T-helper 2 cell treated with Interferon-gamma antibody and Interleukin-4, amounts not matched to agents 5 μg/mL and 100 μg/mL, for 36 hours (primary cell): ENCODE results near the gene COL5A1.

Source experiments
- DNase-seq: peaks from one replicate; pipeline ENCODE4 v3.0.0; 2021; ENCODE audit warnings: low spot score
- H3K27ac Mint-ChIP-seq: one replicate; pipeline ENCODE4 v1.8.0; 2021; ENCODE audit warnings: mild to moderate bottlenecking, mixed read lengths
- H3K27me3 Mint-ChIP-seq: one replicate; pipeline ENCODE4 v1.8.0; 2021; ENCODE audit warnings: low read depth, mixed read lengths
- H3K36me3 Mint-ChIP-seq: one replicate; pipeline ENCODE4 v1.8.0; 2021; ENCODE audit warnings: low read depth, mixed read lengths
- H3K4me1 Mint-ChIP-seq: one replicate; pipeline ENCODE4 v1.8.0; 2021; ENCODE audit warnings: low read depth, mixed read lengths
- H3K4me3 Mint-ChIP-seq: one replicate; pipeline ENCODE4 v1.8.0; 2022; ENCODE audit warnings: mild to moderate bottlenecking, moderate library complexity, mixed read lengths
- H3K9me3 Mint-ChIP-seq: one replicate; pipeline ENCODE4 v1.8.0; 2021; ENCODE audit warnings: mixed read lengths

Gene COL5A1

GRCh38 chr9:134739660-134739968 lies 98.0 kb downstream of the COL5A1 start:
- Mint-ChIP-seq H3K36me3 (no peaks in the 10 kb centered on the region), H3K4me3 (no peak overlapping the region), H3K9me3 (no peaks in the 10 kb centered on the region), H3K27ac (no peak overlapping the region), H3K27me3 (no peaks in the 10 kb centered on the region), H3K4me1 (no peaks in the 10 kb centered on the region)
- no peak for DNase-seq

GRCh38 chr9:134740071-134740470 lies 98.5 kb downstream of the COL5A1 start:
- no peak overlapping the region for H3K27ac Mint-ChIP-seq
- no peak overlapping the region for H3K4me3 Mint-ChIP-seq
- H3K4me1 Mint-ChIP-seq: no peaks in the 10 kb centered on the region
- H3K27me3 Mint-ChIP-seq: no peaks in the 10 kb centered on the region
- no peaks in the 10 kb centered on the region for H3K9me3 Mint-ChIP-seq
- no peaks in the 10 kb centered on the region for H3K36me3 Mint-ChIP-seq
- DNase-seq: no peak

- Mint-ChIP-seq H3K4me1 (no peaks in the 10 kb centered on the region), H3K4me3 (no peak overlapping the region), H3K27me3 (no peaks in the 10 kb centered on the region), H3K27ac (no peak overlapping the region), H3K36me3 (no peaks in the 10 kb centered on the region), H3K9me3 (peaks cover 5% of the 10 kb centered on the region)
- DNase-seq: no peak
Observed at GRCh38 chr9:134741846-134742245, 100.2 kb downstream of the COL5A1 start.

DNA sequence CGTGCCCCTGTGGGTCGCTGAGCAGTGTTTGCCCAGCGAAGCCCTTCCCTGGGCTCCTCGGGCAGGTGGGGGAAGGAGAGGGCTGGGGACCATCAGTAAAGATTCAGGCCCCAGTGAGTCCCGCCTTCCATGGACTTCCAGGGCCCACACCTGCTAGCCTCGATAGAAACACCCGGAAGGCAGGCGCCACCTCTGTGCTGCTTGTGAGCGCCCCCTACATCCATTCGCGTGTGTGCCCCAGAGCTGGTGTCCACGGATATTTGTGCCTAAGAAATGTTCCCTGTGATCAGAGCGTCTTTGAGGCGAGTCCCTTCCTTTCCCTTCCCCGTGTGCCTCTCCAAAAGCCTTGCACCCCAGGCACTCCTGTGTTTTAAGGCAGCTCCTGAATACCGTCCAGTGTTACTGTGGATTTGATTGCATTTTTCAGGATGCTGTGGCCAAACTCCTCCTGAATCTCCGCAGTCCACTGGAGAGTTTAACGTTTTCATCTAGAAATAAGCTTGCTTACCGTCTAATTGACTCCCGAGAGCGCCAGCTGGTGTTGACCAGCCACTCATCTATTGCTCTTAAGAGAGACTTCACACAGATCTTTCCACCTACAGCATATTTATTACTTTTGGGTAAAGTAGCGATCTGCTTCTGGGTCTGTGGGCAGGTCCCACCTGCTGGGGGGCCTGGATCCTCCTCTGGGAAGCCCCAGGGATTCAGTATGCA lies 101.4 kb downstream of the COL5A1 start:
- Mint-ChIP-seq H3K36me3 (no peaks in the 10 kb centered on the region), H3K9me3 (peaks cover 9% of the 10 kb centered on the region), H3K27ac (no peak overlapping the region), H3K4me3 (no peak overlapping the region), H3K4me1 (no peaks in the 10 kb centered on the region), H3K27me3 (no peaks in the 10 kb centered on the region)
- no peak for DNase-seq

- Mint-ChIP-seq H3K27me3 (no peaks in the 10 kb centered on the region), H3K36me3 (no peaks in the 10 kb centered on the region), H3K4me3 (no peak overlapping the region), H3K4me1 (no peaks in the 10 kb centered on the region), H3K27ac (no peak overlapping the region), H3K9me3 (peaks cover 16% of the 10 kb centered on the region)
- DNase-seq: no peak
Observed at GRCh38 chr9:134743853-134744252, 102.2 kb downstream of the COL5A1 start.

- H3K27ac Mint-ChIP-seq: no peak overlapping the region
- H3K4me1 Mint-ChIP-seq: no peaks in the 10 kb centered on the region
- peaks cover 16% of the 10 kb centered on the region for H3K9me3 Mint-ChIP-seq
- no peaks in the 10 kb centered on the region for H3K36me3 Mint-ChIP-seq
- no peak overlapping the region for H3K4me3 Mint-ChIP-seq
- H3K27me3 Mint-ChIP-seq: no peaks in the 10 kb centered on the region
- DNase-seq: no peak
Observed at GRCh38 chr9:134744385-134745295, 103.0 kb downstream of the COL5A1 start.

- H3K36me3 Mint-ChIP-seq: no peaks in the 10 kb centered on the region
- H3K4me1 Mint-ChIP-seq: no peaks in the 10 kb centered on the region
Observed at GRCh38 chr9:134747951-134748489, 106.4 kb downstream of the COL5A1 start.

GRCh38 chr9:134748591-134748990 lies 107.0 kb downstream of the COL5A1 start:
- Mint-ChIP-seq H3K27me3 (no peaks in the 10 kb centered on the region), H3K4me1 (no peaks in the 10 kb centered on the region), H3K9me3 (peaks cover 16% of the 10 kb centered on the region), H3K4me3 (no peak overlapping the region), H3K36me3 (no peaks in the 10 kb centered on the region), H3K27ac (no peak overlapping the region)
- DNase-seq: no peak

More at GRCh38 chr9:134747951-134748489, 106.4 kb downstream of the COL5A1 start:
- Mint-ChIP-seq H3K27me3 (no peaks in the 10 kb centered on the region), H3K9me3 (peaks cover 16% of the 10 kb centered on the region), H3K4me3 (no peak overlapping the region), H3K27ac (no peak overlapping the region)
- DNase-seq: no peak

DNA sequence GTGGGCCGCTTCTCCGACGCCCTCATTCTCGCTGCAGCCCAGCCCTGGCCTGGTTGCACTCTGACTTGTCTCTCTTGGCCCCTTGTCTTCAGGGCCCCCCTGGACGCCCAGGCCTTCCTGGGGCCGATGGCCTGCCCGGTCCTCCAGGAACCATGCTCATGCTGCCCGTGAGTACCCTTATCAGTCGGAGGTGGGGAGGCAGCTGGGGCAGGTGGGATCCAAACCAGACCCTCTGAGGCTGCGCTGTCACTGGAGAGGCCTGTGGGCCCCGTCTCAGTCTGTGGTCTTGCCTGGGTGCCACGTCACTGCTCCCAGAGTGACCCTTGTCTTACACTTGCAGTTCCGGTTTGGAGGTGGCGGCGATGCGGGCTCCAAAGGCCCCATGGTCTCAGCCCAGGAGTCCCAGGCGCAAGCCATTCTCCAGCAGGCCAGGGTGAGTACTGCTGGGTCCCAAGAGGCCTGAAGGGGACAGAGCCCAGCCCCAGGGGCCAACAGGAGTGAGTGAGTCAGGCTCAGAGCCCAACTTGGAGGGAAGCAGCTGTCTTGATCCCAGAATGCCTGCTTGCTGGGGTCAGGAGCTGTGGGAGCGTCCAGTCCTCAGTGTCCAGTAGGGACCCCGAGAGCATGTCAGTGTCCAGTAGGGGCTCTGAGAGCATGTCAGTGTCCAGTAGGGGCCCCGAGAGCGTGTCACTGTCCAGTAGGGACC lies 109.0 kb downstream of the COL5A1 start:
- H3K27me3 Mint-ChIP-seq: no peaks in the 10 kb centered on the region
- H3K27ac Mint-ChIP-seq: no peak overlapping the region
- no peaks in the 10 kb centered on the region for H3K4me1 Mint-ChIP-seq
- no peak for DNase-seq
- no peaks in the 10 kb centered on the region for H3K36me3 Mint-ChIP-seq
- peaks cover 15% of the 10 kb centered on the region for H3K9me3 Mint-ChIP-seq
- H3K4me3 Mint-ChIP-seq: no peak overlapping the region

DNA sequence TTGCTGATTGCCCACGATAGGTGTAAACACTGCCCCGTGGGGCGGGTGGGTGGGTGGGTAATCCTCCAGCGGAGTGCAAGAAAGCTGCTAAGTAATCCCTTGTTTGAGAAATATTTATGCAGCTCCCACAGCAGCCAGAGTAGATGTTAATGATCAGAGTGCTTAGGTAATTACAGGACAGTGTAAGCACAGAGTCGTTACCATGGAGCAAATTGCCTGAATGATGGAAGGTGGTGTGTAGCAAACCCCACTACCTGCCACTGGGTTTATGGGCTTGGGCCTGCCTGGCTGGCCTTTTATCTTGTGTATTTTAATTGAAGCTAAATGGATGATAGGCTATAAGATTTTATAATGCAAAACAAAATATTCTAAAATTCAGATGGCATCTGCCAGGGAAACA lies 110.0 kb downstream of the COL5A1 start:
- Mint-ChIP-seq H3K9me3 (peaks cover 12% of the 10 kb centered on the region), H3K27me3 (no peaks in the 10 kb centered on the region), H3K4me3 (no peak overlapping the region), H3K27ac (no peak overlapping the region), H3K36me3 (no peaks in the 10 kb centered on the region), H3K4me1 (no peaks in the 10 kb centered on the region)
- DNase-seq: no peak

DNA sequence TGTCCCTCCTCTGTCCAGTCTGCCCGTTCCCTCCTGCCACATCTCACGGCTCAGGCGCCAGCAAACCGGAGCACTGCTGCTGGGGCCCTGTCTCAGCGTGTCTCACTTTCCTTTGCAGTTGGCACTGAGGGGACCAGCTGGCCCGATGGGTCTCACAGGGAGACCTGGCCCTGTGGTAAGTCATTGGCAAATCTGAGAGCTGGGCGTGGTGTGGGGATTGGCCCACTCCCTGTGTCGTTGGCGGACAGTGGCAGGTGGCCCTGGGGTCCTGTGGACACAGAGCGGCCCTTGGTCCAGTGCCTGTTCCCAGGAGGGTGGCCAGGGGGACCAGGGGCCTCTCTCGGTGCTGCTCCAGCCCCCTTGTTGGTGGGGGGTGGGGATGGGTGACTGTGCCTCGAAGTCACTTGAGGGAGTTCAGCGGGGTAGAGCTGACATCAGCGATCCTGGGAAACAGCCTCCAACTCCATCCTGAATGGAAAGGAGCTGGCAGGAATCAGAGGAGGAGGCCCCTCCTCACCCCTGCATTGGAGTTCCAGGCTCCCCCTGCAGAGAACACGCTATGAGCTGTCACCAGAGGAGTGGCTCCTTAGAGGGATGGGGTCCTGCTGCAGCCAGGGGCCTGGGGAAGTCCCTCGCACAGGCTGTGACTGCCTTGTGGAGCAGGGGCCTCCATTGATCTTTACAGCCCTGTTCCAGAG lies 111.0 kb downstream of the COL5A1 start:
- H3K9me3 Mint-ChIP-seq: peaks cover 8% of the 10 kb centered on the region
- H3K4me3 Mint-ChIP-seq: no peak overlapping the region
- H3K36me3 Mint-ChIP-seq: no peaks in the 10 kb centered on the region
- H3K27me3 Mint-ChIP-seq: no peaks in the 10 kb centered on the region
- no peak overlapping the region for H3K27ac Mint-ChIP-seq
- no peaks in the 10 kb centered on the region for H3K4me1 Mint-ChIP-seq
- DNase-seq: no peak

DNA sequence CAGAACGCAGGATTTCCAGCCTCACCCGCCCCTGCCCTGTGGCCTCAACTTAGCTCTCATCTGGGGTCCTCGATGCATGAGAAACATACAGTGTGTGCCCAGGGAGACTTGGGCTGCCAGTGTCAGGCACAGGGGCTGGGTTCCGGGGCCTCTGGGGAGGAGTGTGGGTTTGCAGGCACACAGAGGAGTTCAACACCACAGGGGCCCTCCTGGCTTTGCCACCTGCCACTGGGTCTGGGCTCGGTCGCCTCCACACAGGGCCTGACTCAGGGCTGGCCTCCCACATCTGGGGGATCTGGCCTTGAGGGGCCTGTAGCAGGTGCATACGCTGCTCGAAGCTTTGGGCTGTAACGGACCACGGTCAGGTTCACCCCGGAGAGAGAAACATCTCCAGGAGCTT lies 111.6 kb downstream of the COL5A1 start:
- no peak for DNase-seq
- Mint-ChIP-seq H3K9me3 (peaks cover 5% of the 10 kb centered on the region), H3K27ac (no peak overlapping the region), H3K36me3 (no peaks in the 10 kb centered on the region), H3K27me3 (no peaks in the 10 kb centered on the region), H3K4me1 (no peaks in the 10 kb centered on the region), H3K4me3 (no peak overlapping the region)

DNA sequence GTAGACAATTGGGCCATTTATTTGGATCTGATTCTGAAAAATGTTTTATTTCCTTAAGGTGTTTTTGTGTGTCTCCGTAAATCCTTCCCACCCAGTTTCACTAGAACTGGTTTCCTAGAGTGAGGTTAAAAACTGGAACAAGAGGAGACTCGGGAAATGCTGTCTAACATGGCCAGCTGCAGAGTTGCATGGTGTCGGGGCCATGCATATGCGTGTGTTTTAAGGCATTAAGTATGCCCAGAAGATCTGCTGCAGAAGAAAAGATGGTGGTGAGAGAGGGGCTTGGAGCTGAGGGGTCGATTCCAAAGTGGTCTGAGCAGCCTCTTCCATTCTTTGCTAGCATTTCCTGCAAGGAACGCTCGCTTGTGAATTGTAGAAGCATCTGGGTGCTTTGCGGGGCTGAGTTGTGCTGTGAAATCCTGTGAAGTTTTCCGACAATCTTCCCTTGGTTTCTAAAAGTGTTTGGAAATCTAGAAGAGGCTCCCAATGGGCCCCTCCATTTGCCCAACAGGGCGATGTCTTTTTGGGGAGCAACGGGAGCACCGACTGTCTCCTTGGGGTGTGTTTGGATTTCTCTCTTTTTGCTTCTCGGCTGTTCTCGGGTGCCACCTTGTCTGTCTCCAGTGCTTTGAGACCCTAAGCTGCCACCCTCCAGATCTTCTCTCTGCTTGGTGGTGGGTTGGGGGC lies 113.8 kb downstream of the COL5A1 start:
- Mint-ChIP-seq H3K27me3 (no peaks in the 10 kb centered on the region), H3K4me3 (no peak overlapping the region), H3K27ac (no peak overlapping the region), H3K36me3 (no peaks in the 10 kb centered on the region), H3K9me3 (peaks cover 10% of the 10 kb centered on the region), H3K4me1 (no peaks in the 10 kb centered on the region)
- no peak for DNase-seq
